ENCODE measurements around the gene BIN1. TPM values are rescaled to one million over a fixed set of nuclear protein-coding genes. Genes with fewer than 3 reads are reported as not detected.

BIN1 gene
- total RNA-seq, 1 experiment from 2014 or later, result 87.5 TPM

- H3K9me3 ChIP-seq (ENCODE audit: insufficient read depth, low read depth), result no peaks in the 10 kb centered on the region
- H3K27me3 ChIP-seq (ENCODE audit: insufficient read depth, low read depth), result no peaks in the 10 kb centered on the region
- no TSS peak for BruUV-seq (replicated peaks)
- no peaks in the 10 kb centered on the region for H4K20me1 ChIP-seq (ENCODE audit: insufficient read depth)
- no peak overlapping the region for H3K27ac ChIP-seq
- peaks cover 6% of the 10 kb centered on the region for H3F3A ChIP-seq (ENCODE audit: insufficient read depth, low read depth)
- no peaks in the 10 kb centered on the region for H3K79me2 ChIP-seq (ENCODE audit: low read depth)
- no peaks in the 10 kb centered on the region for H3K4me1 ChIP-seq (replicated peaks; ENCODE audit: insufficient read depth)
- DNase-seq, result no peak
- intact Hi-C loops (cut with micrococcal nuclease; ENCODE audit: unreplicated experiment), result no loop called here
- no peak overlapping the region for H2AFZ ChIP-seq
- no peaks in the 10 kb centered on the region for H3K36me3 ChIP-seq (ENCODE audit: low read depth)
- no peak overlapping the region for H3K4me2 ChIP-seq
- no peak overlapping the region for H3K4me3 ChIP-seq
- no peaks in the 10 kb centered on the region for H3K9me2 ChIP-seq (ENCODE audit: insufficient read depth)
- TF ChIP-seq CTCF (conservative IDR thresholded peaks at IDR 0.05) (no peak), EZH2 (IDR thresholded peaks at IDR 0.05; ENCODE audit: low read depth) (no peak)
- ChIA-PET CTCF (no interaction called here), POLR2A (ENCODE audit: unreplicated experiment) (no interaction called here)
These were observed 50.2 kb downstream of the BIN1 start for GRCh38 chr2:127056631-127057370.

GRCh38 chr2:127056086-127056485, 50.9 kb downstream of the BIN1 start:
- ChIA-PET POLR2A (ENCODE audit: unreplicated experiment) (no interaction called here), CTCF (no interaction called here)
- Histone ChIP-seq H3K27ac (no peak overlapping the region), H3K9me3 (ENCODE audit: insufficient read depth, low read depth) (no peaks in the 10 kb centered on the region), H3K4me3 (no peak overlapping the region), H3K4me1 (replicated peaks; ENCODE audit: insufficient read depth) (no peaks in the 10 kb centered on the region), H3K9me2 (ENCODE audit: insufficient read depth) (no peaks in the 10 kb centered on the region), H2AFZ (no peak overlapping the region), H3F3A (ENCODE audit: insufficient read depth, low read depth) (peaks cover 6% of the 10 kb centered on the region), H3K4me2 (no peak overlapping the region), H3K79me2 (ENCODE audit: low read depth) (no peaks in the 10 kb centered on the region), H4K20me1 (ENCODE audit: insufficient read depth) (no peaks in the 10 kb centered on the region), H3K36me3 (ENCODE audit: low read depth) (no peaks in the 10 kb centered on the region), H3K27me3 (ENCODE audit: insufficient read depth, low read depth) (no peaks in the 10 kb centered on the region)
- TF ChIP-seq EZH2 (IDR thresholded peaks at IDR 0.05; ENCODE audit: low read depth) (no peak), CTCF (conservative IDR thresholded peaks at IDR 0.05) (no peak)
- BruUV-seq (replicated peaks), result no TSS peak
- DNase-seq, result no peak
- intact Hi-C loops (cut with micrococcal nuclease; ENCODE audit: unreplicated experiment), result no loop called here

- intact Hi-C loops (cut with micrococcal nuclease; ENCODE audit: unreplicated experiment), result no loop called here
- CTCF ChIA-PET, result no interaction called here
These were observed 51.2 kb downstream of the BIN1 start for GRCh38 chr2:127055786-127056076.

More at GRCh38 chr2:127055786-127056076, 51.2 kb downstream of the BIN1 start:
- POLR2A ChIA-PET (ENCODE audit: unreplicated experiment), result no interaction called here
- no peaks in the 10 kb centered on the region for H3K36me3 ChIP-seq (ENCODE audit: low read depth)
- no peaks in the 10 kb centered on the region for H3K79me2 ChIP-seq (ENCODE audit: low read depth)
- H3K4me2 ChIP-seq, result no peak overlapping the region
- no peak overlapping the region for H2AFZ ChIP-seq
- no peak for DNase-seq
- H3K4me1 ChIP-seq (replicated peaks; ENCODE audit: insufficient read depth), result no peaks in the 10 kb centered on the region
- no TSS peak for BruUV-seq (replicated peaks)
- no peak overlapping the region for H3K27ac ChIP-seq
- TF ChIP-seq CTCF (conservative IDR thresholded peaks at IDR 0.05) (no peak), EZH2 (IDR thresholded peaks at IDR 0.05; ENCODE audit: low read depth) (no peak)
- H3K4me3 ChIP-seq, result no peak overlapping the region
- H3F3A ChIP-seq (ENCODE audit: insufficient read depth, low read depth), result peaks cover 6% of the 10 kb centered on the region
- H3K9me2 ChIP-seq (ENCODE audit: insufficient read depth), result no peaks in the 10 kb centered on the region
- no peaks in the 10 kb centered on the region for H4K20me1 ChIP-seq (ENCODE audit: insufficient read depth)
- H3K9me3 ChIP-seq (ENCODE audit: insufficient read depth, low read depth), result no peaks in the 10 kb centered on the region
- no peaks in the 10 kb centered on the region for H3K27me3 ChIP-seq (ENCODE audit: insufficient read depth, low read depth)

Data from PC-9 (cell line).